HG02678 (cell line): Measurements from ENCODE around the gene DLGAP4.

ENCODE experiments used
- ATAC-seq: cut with Tn5 transposase; IDR thresholded peaks from one replicate; pipeline ENCODE4 v1.9.1; 2021; ENCODE audit warnings: mild to moderate bottlenecking, moderate library complexity; ENCODE audit not compliant: unreplicated experiment

The DLGAP4 gene

DNA sequence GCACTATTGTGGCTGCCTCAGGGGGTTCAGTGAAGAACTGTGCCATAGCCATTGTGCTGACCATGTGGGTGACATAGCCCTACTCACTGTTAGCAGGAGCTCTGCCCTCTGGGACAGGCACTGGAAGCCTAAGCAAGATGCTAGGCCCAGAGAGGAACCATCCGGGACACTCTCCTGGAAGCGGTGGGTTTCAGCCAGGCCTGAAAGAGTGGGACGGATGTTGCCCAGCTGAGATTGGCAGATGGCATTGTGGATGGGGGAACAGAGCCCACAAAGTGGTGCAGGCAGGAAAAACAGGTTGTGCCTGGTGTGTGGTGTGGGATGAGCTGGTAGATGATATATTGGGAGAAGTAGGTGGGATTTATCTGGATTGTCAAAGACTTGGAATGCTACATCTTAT is 40.1 kb downstream of the DLGAP4 start:
- ATAC-seq: no peak

DNA sequence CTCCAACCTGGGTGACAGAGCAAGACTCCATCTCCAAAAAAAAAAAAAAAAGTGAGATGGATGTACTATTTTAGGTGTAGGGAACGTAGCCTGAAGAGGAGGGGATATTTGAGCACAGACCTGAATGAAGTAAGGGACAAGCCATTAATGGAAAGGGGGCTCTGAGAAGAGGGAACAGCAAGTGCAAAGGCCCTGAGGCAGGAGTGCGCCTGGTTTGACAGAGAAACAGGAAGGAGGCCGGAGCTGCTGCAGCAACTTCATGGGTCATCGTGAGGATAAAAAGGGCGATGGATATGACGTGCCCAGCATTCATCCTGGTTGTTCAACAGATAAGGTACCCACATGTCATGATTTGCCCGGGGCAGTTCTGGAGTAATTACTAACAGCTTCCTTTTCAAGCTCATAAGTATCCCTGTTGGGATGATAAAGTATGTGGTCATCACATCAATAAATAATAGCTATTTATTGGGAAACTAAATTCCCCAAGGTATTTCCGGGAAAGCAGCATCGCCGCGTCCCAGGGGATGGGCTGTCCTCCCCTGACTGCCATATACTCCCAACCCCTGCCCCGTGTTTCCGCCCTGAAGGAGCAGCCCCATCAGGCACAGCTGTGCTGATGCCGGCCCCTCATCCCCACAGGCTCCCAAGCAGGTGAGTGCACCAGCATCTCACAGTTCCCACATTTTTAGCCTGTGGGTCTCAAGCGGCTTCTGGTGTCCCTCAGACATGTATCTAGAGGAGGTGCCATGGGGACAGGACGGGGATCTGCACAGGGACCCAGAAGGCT is 43.4 kb downstream of the DLGAP4 start:
- no peak for ATAC-seq

DNA sequence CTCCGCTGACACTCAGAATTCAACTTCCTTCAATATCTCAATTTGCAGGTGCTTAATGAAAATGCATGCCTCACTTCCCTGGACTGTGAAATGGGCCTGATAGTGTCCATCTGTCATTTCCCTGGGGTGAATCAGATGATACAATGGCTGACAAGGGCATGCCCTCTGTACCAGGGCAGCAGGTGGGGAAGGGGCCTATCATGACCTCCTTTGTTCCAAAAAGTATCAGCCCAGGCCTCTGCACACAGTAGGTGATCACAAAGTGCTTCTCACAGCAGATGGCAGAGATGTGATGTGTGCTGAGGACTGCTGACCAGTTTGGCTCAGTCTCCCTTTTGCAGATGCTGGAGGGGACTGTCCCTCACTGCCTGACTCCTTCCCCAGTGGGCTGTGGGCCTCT is 44.3 kb downstream of the DLGAP4 start:
- ATAC-seq: no peak

DNA sequence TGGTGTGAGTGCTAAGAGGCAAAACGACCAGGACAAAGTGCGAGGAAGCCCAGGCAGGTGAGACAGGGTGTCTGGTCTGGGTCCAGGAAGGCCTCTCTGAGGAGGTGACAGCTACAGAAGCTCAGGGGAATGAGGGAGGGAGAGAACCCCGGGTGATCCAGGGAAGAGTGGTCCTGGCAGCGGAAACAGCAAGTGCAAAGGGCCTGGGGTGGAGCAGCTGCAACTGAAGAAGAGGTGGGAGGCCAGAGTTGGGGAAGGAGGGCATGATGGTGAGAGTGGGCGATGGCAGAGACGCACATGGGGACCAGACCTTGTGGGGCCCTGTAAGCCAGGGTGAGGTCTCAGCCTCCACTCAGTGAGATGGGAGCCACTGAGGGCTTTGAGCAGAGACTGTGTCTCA is 45.8 kb downstream of the DLGAP4 start:
- no peak for ATAC-seq

DNA sequence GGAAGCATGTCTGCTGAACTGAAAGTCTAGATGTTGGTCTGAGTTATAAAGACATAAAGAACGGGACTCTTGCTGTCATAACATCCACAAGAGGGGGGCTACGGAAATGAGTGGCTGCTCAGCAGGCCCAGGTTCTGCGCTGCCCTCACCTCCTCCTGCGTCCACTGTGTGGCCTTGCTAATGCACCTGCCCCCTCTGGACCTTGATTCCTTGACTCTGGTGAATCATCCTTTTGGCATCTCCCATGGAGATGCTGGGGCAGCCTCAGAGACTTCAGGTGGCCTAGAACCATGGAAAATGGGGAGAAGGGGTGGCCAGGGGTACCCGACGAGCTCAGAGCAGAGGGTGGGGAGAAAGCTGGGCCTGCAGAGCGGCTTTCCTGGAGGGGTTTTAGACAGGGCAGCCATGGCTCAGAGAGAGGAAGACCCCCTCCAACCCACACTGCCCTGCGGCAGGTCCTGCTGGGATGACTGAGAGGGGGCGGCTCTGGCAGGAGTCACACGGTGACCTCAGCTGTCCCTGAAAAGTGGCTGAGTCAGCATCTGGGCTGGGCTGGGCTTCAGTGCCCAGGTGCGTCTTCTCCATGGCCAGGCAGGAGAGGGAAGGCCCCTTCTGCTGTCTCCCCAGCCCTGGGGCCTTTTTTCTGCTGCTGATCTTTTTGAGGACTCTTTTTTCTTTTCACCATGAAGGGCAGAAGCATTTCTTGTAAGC is 46.9 kb downstream of the DLGAP4 start:
- ATAC-seq: no peak

DNA sequence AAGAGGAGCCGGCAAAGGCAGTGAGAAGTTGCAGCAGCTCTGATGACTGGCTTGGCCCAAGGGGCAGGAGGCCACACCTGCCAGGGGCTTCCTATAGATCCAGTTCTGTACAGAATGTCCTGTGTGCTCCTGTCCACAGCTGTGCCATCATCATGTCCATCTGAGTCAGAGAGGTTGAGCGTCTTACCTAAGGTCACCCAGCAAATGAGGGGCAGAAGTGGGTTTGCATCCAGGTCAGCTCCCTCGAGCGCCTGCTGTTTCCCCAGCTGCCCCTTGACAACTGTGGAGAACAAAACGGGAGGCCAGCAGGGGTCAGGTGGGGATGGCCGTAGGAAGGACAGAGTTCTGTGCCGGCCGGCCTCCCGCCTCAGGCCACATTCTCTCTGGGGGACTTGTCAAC is 47.6 kb downstream of the DLGAP4 start:
- ATAC-seq: no peak

DNA sequence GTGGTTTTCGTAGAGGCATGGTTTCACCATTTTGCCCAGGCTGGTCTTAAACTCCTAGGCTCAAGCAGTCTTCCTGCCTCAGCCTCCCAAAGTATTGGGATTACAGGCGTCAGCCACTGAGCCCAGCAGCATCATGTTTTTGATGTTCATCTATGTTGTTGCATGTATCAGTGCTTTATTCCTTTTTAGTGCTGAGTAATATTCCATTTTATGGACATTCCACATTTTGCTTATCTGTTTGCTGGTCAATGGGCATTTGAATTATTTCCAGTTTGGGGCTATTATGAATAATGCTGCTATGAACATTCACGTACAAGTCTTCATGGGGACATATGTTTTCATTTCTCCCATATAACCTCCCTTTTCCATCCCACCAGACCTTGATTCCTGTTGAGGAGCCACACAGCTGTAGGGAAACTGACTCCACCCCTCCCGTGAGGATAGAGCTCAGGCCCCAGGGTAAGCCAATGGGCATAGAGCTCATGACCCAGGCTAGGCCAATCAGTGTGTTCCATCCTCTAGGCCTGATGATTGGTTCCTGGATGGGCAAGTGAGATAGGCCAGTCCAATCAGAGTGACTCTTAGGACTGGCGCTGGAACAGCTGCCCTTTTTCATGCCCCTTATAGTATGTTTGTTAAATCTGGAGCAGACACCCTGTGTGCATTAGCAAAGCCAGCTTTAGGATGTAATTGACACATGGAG is 49.5 kb downstream of the DLGAP4 start:
- no peak for ATAC-seq

DNA sequence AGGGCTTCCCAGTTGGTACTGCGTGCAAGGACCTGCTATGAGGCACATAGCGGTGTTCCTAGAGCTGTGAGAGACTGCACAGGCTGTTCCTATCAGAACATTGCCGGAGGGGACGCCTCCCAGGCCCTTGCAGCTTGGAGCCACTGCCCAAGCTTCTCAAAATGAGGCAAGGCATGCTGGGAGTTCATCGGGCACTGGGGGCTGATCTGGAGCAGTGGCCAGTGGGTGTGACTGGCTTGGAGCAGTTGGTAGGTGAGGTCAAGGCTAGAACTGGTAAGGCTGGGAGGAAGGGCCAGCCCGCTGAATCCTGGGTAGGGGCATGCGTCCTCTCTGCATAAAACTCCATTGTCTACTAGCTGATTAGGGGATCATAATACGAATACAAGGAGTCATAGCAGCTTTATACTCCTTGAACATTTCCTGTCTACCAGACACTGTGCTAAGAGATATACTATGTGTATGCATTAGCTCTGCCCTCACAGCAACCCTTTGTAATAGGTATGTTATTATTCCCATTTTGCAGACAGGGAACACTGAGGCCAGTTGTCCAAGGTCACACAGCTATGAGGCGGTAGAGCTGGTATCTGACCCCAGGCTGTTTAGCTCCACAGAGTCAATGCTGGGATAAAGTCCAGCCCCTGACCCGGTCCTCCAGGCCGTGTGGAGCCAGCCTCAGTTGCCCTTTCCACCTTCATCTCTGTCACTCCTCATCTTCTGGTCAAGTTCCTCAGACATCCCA is 53.7 kb downstream of the DLGAP4 start:
- ATAC-seq: no peak

DNA sequence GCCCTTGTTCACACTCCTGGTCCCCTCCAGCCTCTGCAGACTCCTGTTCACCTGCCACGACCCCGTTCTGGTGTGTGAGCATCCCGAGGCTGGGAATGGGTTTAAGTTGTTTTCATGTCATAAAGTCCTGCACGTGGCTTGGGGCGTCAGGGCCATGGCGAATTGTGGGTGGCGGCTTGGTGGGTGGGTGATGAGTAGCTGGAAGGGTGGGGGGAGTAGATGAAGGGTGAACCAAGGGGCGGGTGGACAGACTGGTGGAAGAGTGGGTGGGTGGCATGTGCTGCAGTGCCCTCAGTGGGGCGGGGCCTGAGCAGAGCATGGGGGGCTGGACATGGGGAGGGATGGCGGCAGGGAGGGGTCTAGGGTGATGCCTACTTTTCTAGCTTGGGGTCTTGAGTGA is 54.3 kb downstream of the DLGAP4 start:
- ATAC-seq: no peak

DNA sequence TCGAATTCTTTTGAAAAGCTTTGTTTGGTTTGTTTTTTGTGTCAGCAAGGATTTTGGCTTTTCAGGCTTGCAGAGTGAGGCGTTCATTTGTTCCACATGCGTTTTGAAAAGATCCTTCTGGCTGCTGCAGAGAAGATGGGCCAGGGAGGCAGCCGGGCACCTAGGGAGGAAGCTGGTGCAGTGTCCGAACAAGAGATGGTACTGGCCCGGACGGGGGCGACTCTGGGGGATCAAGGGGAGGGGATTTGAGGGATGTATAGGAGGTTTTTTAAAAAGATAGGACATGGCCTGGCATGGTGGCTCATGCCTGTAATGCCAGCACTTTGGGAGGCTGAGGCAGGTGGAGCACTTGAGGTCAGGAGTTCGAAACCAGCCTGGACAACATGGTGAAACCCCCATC is 55.3 kb downstream of the DLGAP4 start:
- ATAC-seq: no peak

DNA sequence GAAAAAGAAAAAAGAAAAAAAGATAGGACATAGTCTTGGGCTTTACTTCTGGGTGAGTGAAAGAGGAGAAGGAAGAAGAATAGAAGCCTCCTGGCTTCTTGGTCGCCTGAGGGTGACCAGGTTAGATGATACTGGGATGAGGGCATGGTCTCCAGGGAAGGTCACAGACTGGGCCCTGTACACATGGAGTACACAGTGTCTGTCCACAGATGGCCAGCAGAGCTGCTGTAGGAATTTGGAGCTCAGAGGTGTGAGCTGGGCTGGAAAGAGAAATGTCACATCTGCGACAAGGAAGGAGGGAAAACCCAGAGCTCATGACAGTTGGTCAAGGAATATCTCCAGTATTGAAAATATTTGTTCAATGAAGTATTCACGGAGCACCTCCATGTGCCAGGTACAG is 56.1 kb downstream of the DLGAP4 start:
- no peak for ATAC-seq

DNA sequence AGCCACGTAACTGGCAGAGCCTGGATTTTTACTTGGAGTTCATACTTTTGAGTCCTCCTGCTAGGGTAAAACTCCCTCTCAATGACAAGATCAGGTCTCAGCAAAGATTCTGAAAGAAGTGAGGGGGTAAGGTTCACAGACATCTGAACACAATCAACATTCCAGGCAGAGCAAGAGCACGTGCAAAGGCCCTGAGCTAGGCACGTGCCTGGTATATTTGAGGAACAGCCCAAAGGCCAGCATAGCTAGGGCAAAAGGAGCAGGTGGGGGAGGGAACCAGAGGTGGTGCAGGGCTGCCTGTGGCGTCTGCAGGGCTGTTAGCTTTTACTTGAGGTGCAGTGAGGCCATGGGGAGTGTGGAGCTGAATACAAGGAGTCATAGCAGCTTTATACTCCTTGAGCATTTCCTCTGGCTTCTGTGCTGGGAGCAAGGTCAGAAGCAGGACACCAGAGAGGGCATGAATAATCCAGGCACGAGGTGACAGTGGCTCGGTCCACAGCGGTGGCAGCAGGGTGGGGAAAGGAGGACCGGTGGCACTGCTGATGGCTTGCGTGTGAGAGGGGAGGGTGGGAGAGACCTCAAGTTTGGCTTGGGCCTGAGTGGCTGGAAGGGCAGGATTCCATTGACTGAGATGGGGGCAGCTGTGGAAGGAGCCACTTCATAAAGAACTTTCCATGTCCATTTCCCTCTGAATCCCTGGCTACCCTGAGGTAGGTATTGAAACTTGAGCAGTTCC is 57.0 kb downstream of the DLGAP4 start:
- no peak for ATAC-seq

DNA sequence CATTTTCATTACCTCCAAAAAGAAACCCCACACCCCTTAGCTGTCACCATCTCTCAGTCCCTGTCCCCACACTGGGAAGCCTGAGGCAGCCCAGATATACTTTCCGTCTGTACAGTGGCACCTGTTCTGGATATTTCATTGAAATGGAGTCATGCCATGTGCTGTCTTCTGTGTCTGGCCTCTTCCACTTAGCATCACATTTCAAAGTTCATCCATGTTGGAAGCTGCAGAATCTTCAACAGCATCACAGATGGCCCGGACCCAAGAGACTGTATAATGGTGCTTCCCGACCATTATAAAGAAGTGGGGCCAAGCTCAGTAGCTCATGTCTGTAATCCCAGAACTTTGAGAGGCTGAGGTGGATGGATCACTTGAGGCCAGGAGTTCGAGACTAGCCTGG is 58.4 kb downstream of the DLGAP4 start:
- ATAC-seq: no peak

DNA sequence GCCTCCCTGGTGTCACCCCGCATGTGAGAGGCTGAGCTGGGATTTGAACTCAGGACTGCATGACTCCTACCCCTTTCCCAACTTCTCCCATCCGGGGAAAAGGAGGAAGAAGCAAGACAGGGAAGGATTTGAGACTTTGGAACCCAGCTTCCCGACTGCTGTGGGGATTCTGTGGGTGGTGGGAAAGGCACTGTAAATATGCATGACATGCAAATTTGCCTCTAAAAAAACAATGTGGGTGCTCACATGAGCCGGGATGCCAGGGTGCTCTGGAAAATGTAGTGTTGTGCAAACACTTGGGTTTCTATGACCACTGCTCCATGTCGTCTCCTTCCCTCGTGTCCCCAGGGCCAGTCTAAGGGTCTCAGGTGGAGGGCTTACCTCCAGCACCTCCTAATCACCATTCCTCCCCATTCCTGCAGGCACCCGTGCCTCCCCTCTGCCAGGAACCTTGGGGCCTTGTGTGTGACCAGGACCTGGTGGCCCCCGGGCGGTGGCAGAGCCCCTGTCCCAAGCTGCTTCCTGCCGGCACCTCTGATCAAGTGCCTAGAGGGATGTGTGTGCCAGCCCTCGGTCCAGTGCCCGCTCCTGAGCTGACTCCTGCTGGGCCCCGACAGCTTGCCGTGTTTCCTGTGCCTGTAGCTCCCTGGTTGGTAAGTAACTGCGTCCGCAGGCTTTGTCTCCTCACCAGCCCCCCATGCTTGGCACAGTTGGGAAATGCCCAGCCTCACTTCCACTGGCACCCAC is 60.7 kb downstream of the DLGAP4 start:
- no peak for ATAC-seq

DNA sequence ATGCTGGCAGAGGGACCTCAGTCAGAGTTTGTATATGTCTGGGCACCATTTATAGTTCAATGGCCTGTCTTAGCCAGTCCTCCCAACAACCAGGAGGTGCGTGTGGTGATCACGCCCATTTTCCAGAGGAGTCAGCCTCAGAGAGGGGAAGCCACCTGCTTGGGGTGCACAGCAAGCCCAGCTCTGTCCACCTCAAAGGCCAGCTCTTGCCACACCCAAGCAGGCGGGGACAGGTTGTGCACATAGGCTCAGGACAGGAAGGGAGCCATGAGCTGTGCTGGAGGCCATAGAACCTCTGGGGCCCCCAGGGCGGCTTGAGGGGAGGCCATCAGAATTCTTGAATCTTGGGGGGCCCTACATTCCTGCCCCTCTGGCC is 61.2 kb downstream of the DLGAP4 start:
- ATAC-seq: no peak

DNA sequence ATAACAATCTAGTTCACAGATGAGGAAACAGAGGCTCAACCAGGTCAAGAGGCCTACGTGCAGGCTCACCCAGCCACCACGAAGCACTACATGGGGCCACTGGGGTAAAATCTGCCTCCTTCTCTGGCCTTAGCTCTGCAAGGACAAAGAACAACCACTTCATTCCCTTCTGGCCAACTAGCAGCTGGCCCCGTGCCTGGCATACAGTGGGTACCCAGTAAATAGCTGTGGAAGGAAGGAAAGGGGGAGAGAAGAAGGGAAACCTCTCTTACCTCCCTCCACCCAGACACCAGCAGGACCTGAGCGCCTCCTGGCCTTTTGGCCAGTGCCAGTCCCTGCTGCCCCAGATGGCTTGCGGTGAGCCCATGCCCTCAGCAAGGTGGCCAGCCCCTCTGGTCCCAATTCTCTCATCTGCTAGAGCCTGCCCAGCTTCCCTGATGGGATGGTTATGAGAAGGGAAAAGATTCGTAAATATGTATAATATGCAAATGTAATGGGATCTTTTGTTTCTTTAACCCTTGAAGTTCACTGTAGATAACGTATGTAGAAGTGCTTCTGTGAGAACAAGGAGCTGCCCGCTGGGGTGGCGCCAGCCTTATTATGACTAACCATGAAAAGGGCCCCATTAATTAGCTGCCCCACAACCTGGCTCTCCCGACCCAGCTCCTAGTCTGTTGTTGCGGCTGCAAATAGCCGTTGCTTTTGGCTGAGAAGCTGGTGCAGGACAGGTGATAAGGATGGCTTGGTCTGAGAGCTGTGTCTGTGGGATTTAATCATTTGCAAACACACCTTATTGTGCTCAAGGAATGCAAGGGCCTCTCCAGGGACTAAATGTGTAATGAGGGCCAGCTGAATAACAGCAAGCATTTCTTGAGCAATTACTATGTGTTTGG is 62.0 kb downstream of the DLGAP4 start:
- no peak for ATAC-seq

DNA sequence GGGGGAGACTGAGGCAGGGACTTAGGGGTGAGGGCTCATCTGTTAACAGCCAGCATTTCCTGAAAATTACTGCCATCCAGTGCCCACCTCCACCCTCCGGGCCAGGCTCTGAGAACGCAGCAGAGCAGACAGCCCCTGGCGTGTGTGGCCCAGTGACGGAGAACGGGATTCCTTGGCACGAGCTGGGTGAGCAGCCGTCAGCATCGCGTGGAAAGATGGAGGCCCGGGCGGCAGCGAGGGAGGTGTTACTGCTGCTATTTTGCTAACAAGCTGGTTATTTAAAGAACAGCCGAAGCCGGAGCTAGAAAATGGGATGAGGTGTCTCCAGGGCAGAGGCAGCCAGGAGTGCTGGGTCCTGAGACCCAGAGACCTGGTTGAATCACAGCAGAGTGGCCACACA is 62.7 kb downstream of the DLGAP4 start:
- no peak for ATAC-seq

DNA sequence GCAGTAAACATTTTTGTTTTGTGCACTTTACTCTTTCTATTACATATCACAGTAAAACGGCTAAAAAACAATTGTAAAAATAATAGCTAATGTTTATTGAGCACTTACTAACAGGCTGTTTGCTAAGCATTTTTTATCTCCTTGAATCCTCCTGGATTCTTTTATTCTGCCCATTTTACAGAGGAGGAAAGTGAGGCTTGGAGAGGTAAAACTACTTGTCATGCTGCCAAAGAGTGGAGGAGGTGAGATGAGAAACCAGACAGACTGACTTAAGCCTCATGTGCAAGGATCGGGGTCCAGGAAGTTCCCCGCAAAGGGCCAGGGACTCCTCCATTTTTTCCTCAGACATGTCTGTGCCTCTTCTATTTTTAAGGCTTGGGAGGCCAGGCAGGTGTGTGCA is 63.6 kb downstream of the DLGAP4 start:
- ATAC-seq: no peak
